ENCODE measurements around the gene HOXD12.
A peak's percentile ranks its signal among the peaks of the same experiment; 100 is the strongest.

Gene HOXD12

DNA sequence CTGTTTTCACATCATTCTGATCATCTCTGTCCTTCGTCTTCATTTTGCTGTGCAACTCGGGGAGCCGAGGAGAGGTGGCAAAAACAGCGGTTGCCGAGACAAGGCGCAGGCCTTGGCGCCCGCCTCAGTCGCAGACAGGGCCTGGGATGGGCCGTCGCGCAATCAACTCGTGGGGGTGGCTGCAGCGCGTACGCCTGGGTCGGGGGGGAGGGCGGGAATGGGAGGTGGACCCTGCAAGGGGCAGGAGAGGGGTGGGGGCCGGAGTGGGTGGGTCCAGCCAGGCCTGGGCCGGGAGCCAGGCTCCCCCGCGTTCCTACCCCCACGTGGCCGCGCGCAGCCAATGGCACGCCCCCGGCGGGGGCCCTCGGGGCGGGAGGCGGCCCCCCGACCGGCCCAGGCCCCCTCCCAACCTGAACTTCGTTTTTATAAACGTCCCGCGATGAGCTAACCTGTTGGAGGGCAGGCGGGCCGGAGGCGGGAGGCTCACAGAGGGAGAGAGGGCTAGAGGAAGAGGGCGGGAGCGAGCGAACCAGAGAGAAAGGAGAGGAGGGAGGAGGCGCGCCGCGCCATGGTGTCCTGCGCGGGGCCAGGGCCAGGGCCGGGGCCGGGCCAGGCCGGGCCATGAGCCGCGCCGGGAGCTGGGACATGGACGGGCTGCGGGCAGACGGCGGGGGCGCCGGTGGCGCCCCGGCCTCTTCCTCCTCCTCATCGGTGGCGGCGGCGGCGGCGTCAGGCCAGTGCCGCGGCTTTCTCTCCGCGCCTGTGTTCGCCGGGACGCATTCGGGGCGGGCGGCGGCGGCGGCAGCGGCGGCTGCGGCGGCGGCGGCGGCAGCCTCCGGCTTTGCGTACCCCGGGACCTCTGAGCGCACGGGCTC, 7.1 kb upstream of the HOXD12 start, which contains the start of gene HOXD13:
Gene HOXD13 (plus strand): TSS at position 452 of the 875 bp plus-strand sequence. CDS start 170 bp downstream, at position 622.
- no peak for DNase-seq (ENCODE audit: low read depth in 2 of 2)

- no peak for DNase-seq (ENCODE audit: low read depth in 2 of 2)
Measured at GRCh38 chr2:176093145-176093897, 6.3 kb upstream of the HOXD12 start.

DNA sequence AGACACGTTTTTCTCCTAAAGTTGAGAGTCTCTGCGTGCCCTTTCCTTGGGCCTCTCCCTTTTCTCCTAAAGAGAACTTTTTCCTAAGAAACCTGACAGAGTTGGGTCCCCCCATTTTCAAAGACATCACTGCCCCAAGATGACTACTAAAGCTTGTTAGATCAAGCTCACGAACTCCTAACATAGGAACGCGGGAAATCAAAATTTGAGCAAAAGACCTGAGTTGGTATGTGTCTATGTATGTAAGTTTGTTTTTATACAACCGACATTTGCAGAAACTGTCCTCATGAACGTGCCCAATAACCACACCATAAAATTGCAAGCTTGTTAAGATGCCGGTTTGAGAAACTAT, 5.7 kb upstream of the HOXD12 start:
- DNase-seq (ENCODE audit: low read depth in 2 of 2): no peak

- DNase-seq (ENCODE audit: low read depth in 2 of 2): no peak
Measured at GRCh38 chr2:176094349-176094748, 5.2 kb upstream of the HOXD12 start.

DNA sequence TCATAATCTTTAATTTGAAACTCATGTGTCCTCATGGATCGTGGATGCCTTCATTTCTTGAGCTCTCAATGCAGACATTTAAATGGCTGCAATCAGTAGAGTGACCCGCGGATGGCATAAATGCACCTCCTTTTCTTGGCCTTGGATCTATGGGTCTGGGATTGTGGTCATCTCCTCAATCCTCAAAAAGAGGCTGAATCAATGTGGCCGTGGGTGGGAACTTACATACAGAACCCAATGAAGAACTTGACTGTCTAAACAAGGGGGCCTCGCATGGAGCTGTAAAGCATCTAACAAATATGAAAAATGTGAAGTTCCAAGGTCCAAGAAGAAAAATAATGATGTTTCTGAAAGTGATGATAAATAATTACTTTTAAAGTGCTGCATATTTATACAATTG, 4.2 kb upstream of the HOXD12 start:
- no peak for DNase-seq (ENCODE audit: low read depth in 2 of 2)

- no peak for DNase-seq (ENCODE audit: low read depth in 2 of 2)
Measured at GRCh38 chr2:176096243-176096985, 3.2 kb upstream of the HOXD12 start.

- DNase-seq (ENCODE audit: low read depth in 2 of 2): peak; percentile 27 to 50
Measured at GRCh38 chr2:176096986-176097819, 2.4 kb upstream of the HOXD12 start.

DNA sequence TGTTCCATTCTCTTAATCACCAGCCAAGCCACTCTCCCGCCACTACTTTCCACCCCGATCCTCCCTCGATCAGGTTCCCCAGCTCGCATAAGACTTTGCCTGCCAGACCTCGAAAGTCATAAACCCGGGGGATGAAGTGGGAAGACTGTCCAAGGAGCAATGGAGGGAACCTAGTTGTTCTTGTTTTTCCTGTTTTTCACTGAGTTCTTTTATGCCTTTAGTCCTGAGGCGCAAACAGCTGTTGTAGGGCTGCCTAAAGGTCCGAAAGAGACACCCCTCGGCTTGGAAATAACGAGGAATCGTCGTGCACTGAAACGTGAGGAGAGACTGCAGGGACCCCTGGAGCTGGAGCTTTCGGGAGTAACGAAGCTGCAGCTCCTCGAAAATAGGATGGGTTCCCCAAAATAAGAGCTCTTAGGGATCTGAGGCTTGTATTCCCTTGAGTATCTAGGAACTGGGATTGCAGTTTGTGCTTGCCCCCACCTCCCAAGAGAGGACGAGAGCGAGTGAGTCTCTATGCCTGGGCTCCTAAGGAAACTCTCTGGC, 1.7 kb upstream of the HOXD12 start:
- no peak for DNase-seq (ENCODE audit: low read depth in 2 of 2)

- no peak for DNase-seq (ENCODE audit: low read depth in 2 of 2)
Measured at GRCh38 chr2:176098366-176099158, 1.0 kb upstream of the HOXD12 start.

- DNase-seq (ENCODE audit: low read depth in 2 of 2): no peak
Measured at GRCh38 chr2:176099159-176099727, 352 bp upstream of the HOXD12 start.

- no peak for DNase-seq (ENCODE audit: low read depth in 2 of 2)
Measured at GRCh38 chr2:176100547-176101140, 1.0 kb downstream of the HOXD12 start.

- no peak for DNase-seq (ENCODE audit: low read depth in 2 of 2)
Measured at GRCh38 chr2:176101216-176101830, 1.7 kb downstream of the HOXD12 start.

GRCh38 chr2:176101842-176102241, 2.2 kb downstream of the HOXD12 start:
- no peak for DNase-seq (ENCODE audit: low read depth in 2 of 2)

DNA sequence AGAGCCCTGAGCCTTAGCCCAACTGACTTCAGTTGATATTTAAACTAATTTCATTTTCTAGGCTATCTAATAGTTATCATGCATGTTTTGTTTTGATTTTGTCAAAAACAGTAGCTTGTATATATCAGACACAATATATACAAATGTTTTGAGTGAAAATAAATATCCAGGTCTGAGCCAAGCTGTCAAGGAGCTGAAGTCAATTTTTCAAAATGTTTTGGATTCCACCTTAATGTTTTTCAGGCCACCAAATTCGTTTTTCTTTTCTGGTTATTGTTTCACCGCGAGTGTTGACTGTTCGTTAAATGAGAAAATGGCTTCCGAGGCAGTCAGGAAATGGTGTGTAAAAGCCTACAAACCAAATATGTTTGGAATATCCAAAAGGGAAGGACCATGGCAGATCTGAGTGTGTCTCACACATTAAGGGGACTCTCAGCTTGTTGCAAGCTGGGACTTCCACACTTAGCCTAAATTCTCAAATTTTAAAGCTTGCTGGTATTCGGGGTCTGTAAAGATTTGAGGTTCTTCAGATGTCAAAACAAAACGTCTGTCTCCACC, 2.8 kb downstream of the HOXD12 start:
- DNase-seq (ENCODE audit: low read depth in 2 of 2): no peak

DNA sequence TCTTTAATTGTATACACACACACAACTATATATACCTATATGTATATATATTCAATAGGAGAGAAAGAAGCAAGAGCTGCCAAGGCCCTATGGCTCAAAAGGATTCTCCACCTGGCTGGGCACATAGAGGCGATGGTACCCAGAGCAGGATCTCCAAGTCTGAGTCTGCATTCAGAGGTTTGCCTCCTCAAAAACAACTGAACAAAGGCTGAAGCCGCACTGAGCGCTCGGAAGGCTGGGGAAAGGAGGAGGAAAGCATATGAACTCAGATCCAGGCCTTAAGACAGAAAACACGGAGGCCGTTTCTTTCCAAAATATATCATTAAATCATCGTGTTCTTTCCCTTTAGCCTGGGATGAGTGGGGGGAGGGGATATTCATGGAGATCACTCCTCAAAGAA, 3.6 kb downstream of the HOXD12 start:
- no peak for DNase-seq (ENCODE audit: low read depth in 2 of 2)

DNA sequence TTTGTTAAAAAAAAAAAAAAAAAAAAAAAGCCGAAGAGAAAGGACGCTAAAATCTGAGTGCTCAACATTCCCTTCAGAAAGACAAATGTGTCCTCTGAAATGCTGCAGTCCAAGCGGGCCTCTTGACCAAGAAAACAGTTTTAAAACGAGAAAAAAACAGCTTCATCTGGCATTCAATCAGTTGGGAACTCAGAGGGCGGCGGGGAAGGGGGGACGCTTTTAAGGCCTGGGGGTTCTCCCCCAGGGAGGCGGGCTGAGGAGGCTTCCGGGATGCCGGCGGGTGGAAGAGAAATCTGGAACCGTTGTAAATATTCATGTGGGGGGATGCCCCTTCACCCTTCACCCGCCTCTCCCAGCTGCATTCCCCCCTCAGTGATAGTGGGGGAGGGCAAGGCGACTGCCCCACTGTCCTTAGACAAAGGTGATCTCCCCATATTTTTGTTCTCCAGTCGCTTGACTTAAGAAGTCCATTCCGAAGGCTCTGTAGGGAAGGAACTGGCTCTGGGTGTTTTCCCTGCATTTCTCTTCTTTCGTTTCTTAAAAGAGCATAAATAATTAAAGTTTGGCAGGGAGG, 4.2 kb downstream of the HOXD12 start:
- no peak for DNase-seq (ENCODE audit: low read depth in 2 of 2)

- no peak for DNase-seq (ENCODE audit: low read depth in 2 of 2)
Measured at GRCh38 chr2:176104316-176105077, 4.9 kb downstream of the HOXD12 start.

All from stimulated activated CD4-positive, alpha-beta T cell treated with anti-CD3 and anti-CD28 coated beads, Interleukin-1b, Interleukin-23, amount 100 ng/mL, for 4 hours (primary cell).